GM23338 (cell line): ENCODE measurements around the gene CCNB3. TPM values are rescaled to one million over a fixed set of nuclear protein-coding genes. Genes with fewer than 3 reads are reported as not detected.

Experiments used
- ATAC-seq: fragments of 200-7000 bp; cut with Tn5 transposase; 3 replicates; pipeline ENCODE4 v1.9.1; 2020
- DNase-seq: peaks from one replicate; pipeline ENCODE4 v3.0.0-alpha.2; 2015; ENCODE audit warnings: low spot score
- H2AFZ ChIP-seq: fragments of 200-600 bp; sonication (generic); 2 replicates; pipeline ENCODE4 v1.8.0; 2016; ENCODE audit warnings: antibody characterized with exemption, mild to moderate bottlenecking, moderate library complexity
- H3F3A ChIP-seq: fragments of 200-600 bp; sonication (generic); replicated peaks from 2 replicates; pipeline ENCODE4 v1.8.0; 2017; ENCODE audit warnings: antibody characterized with exemption, mixed run types, low read depth
- H3K27ac ChIP-seq: fragments of 200-600 bp; sonication (generic); 2 replicates; pipeline ENCODE4 v1.6.1; 2016; ENCODE audit warnings: low read depth
- H3K27me3 ChIP-seq: fragments of 200-600 bp; sonication (generic); 2 replicates; pipeline ENCODE4 v1.8.0; 2016; ENCODE audit warnings: mild to moderate bottlenecking, mixed run types, moderate library complexity; ENCODE audit not compliant: insufficient read depth
- H3K36me3 ChIP-seq: fragments of 200-600 bp; sonication (generic); 2 replicates; pipeline ENCODE4 v1.8.0; 2016; ENCODE audit warnings: mild to moderate bottlenecking; ENCODE audit not compliant: insufficient read depth
- H3K4me1 ChIP-seq: fragments of 200-600 bp; sonication (generic); 2 replicates; pipeline ENCODE4 v1.8.0; 2016; ENCODE audit warnings: mild to moderate bottlenecking, moderate library complexity; ENCODE audit not compliant: insufficient read depth
- H3K4me2 ChIP-seq: fragments of 200-600 bp; sonication (generic); 2 replicates; pipeline ENCODE4 v1.7.1; 2017; ENCODE audit warnings: mixed run types
- H3K4me3 ChIP-seq: fragments of 200-600 bp; sonication (generic); 2 replicates; pipeline ENCODE4 v1.6.1; 2016; ENCODE audit warnings: mixed run types
- H3K79me2 ChIP-seq: fragments of 200-600 bp; sonication (generic); replicated peaks from 2 replicates; pipeline ENCODE4 v1.8.0; 2017; ENCODE audit warnings: mild to moderate bottlenecking; ENCODE audit not compliant: insufficient read depth
- H3K9me2 ChIP-seq: fragments of 200-600 bp; sonication (generic); 2 replicates; pipeline ENCODE4 v1.8.0; 2017; ENCODE audit not compliant: insufficient read depth
- H4K20me1 ChIP-seq: fragments of 200-600 bp; sonication (generic); replicated peaks from 2 replicates; pipeline ENCODE4 v1.8.0; 2017; ENCODE audit warnings: mild to moderate bottlenecking; ENCODE audit not compliant: insufficient read depth
- H3K27ac Mint-ChIP-seq: 2 replicates; pipeline ENCODE4 v1.8.0; 2020; ENCODE audit warnings: inconsistent platforms, mild to moderate bottlenecking, moderate library complexity, mixed read lengths
- H3K27me3 Mint-ChIP-seq: 3 replicates; pipeline ENCODE4 v1.8.0; 2022; ENCODE audit warnings: low read depth, mild to moderate bottlenecking, moderate library complexity, mixed read lengths, inconsistent platforms; ENCODE audit not compliant: insufficient read depth, poor library complexity
- H3K36me3 Mint-ChIP-seq: 3 replicates; pipeline ENCODE4 v1.8.0; 2021; ENCODE audit warnings: low read depth, mild to moderate bottlenecking, inconsistent platforms, moderate library complexity, mixed read lengths
- H3K4me1 Mint-ChIP-seq: 3 replicates; pipeline ENCODE4 v1.8.0; 2020; ENCODE audit warnings: mild to moderate bottlenecking, inconsistent platforms, mixed read lengths
- H3K4me3 Mint-ChIP-seq: 3 replicates; pipeline ENCODE4 v1.8.0; 2021; ENCODE audit warnings: moderate library complexity, mild to moderate bottlenecking, inconsistent platforms, mixed read lengths
- H3K9me3 Mint-ChIP-seq: 3 replicates; pipeline ENCODE4 v1.8.0; 2020; ENCODE audit warnings: moderate library complexity, mild to moderate bottlenecking, inconsistent platforms, mixed read lengths
- EZH2 ChIP-seq: fragments of 200-600 bp; sonication (generic); IDR thresholded peaks from one replicate; pipeline ENCODE4 v1.8.0; 2017; ENCODE audit warnings: antibody characterized with exemption, mild to moderate bottlenecking, low read depth; ENCODE audit not compliant: unreplicated experiment
- ZNF114 ChIP-seq: fragments of 250-450 bp; sonication (Bioruptor Pico); IDR thresholded peaks from 2 replicates; pipeline ENCODE4 v1.5.0; 2020; ENCODE audit warnings: mild to moderate bottlenecking, moderate library complexity
- ZNF331 ChIP-seq: fragments of 250-450 bp; sonication (Bioruptor Pico); IDR thresholded peaks from 2 replicates; pipeline ENCODE4 v1.5.0; 2020; ENCODE audit warnings: low read depth, mild to moderate bottlenecking, moderate library complexity
- polyA plus RNA-seq: library from polyadenylated mRNA; unstranded; fragments of >200 nt; fragmentation: Nextera tagmentation; extraction: Ambion mirVana; gene quantifications from 2 replicates; pipeline ENCODE4 v1.2.1, GENCODE V29; 2016
- total RNA-seq: library from RNA; depleted of rRNA; stranded (reverse); fragments of >200 nt; shearing (Covaris generic); gene quantifications from 2 replicates; pipeline ENCODE4 v1.2.3, GENCODE V29; 2014
- TF ChIP-seq, protein P1 (sequence below): fragments of 250-450 bp; sonication (Bioruptor Pico); IDR thresholded peaks from 2 replicates; pipeline ENCODE4 v1.5.0; 2020; ENCODE audit warnings: mild to moderate bottlenecking, moderate library complexity
- TF ChIP-seq, protein P2 (sequence below), 2 experiments: fragments of 200-600 bp in 1 of 2; sonication (generic) in 1 of 2; conservative IDR thresholded peaks; 2 replicates each; pipeline versions ENCODE4 v1.5.1 to v1.6.1; 2016 to 2017; ENCODE audit warnings: antibody characterized with exemption in 2 of 2, low read depth in 2 of 2, mild to moderate bottlenecking in 2 of 2, moderate library complexity in 1 of 2

CCNB3 gene
- total and polyA plus RNA-seq, 2 experiments from 2014 or later: 0.13 to 1.2 TPM

DNA sequence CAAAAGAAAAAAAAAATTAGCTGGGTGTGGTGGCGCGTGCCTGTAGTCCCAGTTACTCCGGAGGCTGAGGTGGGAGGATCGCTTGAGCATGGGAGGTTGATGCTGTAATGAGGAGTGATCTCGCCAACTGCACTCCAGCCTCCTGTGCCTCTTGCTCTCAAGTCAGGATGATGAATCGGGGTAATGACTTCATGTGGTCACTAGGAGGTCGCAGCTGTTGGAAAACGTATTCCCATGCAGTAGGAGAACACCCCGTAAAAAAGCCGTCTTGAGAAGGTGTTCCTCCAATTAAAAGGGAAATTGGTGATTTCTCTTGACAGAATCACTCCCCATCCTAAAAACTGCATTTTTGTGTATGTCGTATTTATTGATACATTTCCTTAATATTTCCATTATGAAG is 2.2 kb downstream of the CCNB3 start:
- Histone ChIP-seq H3K27me3 (no peaks in the 10 kb centered on the region), H3K9me2 (no peaks in the 10 kb centered on the region), H3K4me2 (no peak overlapping the region), H3K4me1 (0 out of 2 replicates have a peak, but pooled peaks cover 4% of the 10 kb centered on the region), H3K36me3 (no peaks in the 10 kb centered on the region), H3F3A (no peaks in the 10 kb centered on the region), H3K79me2 (no peaks in the 10 kb centered on the region), H3K27ac (no peak overlapping the region), H2AFZ (no peak overlapping the region), H4K20me1 (no peaks in the 10 kb centered on the region), H3K4me3 (no peak overlapping the region)
- peak; percentile 46 for DNase-seq
- Mint-ChIP-seq H3K4me3 (no peak overlapping the region), H3K27ac (no peak overlapping the region), H3K4me1 (peaks cover 9% of the 10 kb centered on the region), H3K36me3 (no peaks in the 10 kb centered on the region), H3K27me3 (no peaks in the 10 kb centered on the region), H3K9me3 (no peaks in the 10 kb centered on the region)
- peak; percentile 34; the same call in 1 of the 3 replicates for ATAC-seq
- TF ChIP-seq, protein P1, sequence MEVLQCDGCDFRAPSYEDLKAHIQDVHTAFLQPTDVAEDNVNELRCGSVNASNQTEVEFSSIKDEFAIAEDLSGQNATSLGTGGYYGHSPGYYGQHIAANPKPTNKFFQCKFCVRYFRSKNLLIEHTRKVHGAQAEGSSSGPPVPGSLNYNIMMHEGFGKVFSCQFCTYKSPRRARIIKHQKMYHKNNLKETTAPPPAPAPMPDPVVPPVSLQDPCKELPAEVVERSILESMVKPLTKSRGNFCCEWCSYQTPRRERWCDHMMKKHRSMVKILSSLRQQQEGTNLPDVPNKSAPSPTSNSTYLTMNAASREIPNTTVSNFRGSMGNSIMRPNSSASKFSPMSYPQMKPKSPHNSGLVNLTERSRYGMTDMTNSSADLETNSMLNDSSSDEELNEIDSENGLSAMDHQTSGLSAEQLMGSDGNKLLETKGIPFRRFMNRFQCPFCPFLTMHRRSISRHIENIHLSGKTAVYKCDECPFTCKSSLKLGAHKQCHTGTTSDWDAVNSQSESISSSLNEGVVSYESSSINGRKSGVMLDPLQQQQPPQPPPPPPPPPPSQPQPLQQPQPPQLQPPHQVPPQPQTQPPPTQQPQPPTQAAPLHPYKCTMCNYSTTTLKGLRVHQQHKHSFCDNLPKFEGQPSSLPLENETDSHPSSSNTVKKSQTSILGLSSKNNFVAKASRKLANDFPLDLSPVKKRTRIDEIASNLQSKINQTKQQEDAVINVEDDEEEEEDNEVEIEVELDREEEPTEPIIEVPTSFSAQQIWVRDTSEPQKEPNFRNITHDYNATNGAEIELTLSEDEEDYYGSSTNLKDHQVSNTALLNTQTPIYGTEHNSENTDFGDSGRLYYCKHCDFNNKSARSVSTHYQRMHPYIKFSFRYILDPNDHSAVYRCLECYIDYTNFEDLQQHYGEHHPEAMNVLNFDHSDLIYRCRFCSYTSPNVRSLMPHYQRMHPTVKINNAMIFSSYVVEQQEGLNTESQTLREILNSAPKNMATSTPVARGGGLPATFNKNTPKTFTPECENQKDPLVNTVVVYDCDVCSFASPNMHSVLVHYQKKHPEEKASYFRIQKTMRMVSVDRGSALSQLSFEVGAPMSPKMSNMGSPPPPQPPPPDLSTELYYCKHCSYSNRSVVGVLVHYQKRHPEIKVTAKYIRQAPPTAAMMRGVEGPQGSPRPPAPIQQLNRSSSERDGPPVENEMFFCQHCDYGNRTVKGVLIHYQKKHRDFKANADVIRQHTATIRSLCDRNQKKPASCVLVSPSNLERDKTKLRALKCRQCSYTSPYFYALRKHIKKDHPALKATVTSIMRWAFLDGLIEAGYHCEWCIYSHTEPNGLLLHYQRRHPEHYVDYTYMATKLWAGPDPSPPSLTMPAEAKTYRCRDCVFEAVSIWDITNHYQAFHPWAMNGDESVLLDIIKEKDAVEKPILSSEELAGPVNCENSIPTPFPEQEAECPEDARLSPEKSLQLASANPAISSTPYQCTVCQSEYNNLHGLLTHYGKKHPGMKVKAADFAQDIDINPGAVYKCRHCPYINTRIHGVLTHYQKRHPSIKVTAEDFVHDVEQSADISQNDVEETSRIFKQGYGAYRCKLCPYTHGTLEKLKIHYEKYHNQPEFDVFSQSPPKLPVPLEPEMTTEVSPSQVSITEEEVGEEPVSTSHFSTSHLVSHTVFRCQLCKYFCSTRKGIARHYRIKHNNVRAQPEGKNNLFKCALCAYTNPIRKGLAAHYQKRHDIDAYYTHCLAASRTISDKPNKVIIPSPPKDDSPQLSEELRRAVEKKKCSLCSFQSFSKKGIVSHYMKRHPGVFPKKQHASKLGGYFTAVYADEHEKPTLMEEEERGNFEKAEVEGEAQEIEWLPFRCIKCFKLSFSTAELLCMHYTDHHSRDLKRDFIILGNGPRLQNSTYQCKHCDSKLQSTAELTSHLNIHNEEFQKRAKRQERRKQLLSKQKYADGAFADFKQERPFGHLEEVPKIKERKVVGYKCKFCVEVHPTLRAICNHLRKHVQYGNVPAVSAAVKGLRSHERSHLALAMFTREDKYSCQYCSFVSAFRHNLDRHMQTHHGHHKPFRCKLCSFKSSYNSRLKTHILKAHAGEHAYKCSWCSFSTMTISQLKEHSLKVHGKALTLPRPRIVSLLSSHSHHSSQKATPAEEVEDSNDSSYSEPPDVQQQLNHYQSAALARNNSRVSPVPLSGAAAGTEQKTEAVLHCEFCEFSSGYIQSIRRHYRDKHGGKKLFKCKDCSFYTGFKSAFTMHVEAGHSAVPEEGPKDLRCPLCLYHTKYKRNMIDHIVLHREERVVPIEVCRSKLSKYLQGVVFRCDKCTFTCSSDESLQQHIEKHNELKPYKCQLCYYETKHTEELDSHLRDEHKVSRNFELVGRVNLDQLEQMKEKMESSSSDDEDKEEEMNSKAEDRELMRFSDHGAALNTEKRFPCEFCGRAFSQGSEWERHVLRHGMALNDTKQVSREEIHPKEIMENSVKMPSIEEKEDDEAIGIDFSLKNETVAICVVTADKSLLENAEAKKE (CRISPR knock-in tag): no peak
- TF ChIP-seq, protein P2, sequence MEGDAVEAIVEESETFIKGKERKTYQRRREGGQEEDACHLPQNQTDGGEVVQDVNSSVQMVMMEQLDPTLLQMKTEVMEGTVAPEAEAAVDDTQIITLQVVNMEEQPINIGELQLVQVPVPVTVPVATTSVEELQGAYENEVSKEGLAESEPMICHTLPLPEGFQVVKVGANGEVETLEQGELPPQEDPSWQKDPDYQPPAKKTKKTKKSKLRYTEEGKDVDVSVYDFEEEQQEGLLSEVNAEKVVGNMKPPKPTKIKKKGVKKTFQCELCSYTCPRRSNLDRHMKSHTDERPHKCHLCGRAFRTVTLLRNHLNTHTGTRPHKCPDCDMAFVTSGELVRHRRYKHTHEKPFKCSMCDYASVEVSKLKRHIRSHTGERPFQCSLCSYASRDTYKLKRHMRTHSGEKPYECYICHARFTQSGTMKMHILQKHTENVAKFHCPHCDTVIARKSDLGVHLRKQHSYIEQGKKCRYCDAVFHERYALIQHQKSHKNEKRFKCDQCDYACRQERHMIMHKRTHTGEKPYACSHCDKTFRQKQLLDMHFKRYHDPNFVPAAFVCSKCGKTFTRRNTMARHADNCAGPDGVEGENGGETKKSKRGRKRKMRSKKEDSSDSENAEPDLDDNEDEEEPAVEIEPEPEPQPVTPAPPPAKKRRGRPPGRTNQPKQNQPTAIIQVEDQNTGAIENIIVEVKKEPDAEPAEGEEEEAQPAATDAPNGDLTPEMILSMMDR (conservative IDR thresholded peaks at IDR 0.05; ENCODE audit: low read depth in 2 of 2): peak; percentile 21 to 32; a peak in 3 of 4 replicates

DNA sequence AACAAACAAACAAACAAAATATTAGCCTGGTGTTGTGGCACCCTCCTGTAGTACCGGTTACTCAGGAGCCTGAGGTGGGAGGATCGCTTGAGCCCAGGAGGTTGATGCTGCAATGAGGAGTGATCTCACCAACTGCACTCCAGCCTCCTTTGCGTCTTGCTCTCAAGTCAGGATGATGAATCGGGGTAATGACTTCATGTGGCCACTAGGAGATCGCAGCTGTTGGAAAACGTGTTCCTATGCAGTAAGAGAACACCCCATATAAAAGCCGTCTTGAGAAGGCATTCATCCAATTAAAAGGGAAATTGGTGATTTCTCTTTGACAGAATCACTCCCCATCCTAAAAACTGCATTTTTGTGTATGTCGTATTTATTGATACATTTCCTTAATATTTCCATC is 6.9 kb downstream of the CCNB3 start:
- H3K36me3 Mint-ChIP-seq: no peaks in the 10 kb centered on the region
- H2AFZ ChIP-seq: no peak overlapping the region
- no peak overlapping the region for H3K4me2 ChIP-seq
- DNase-seq: peak; percentile 66
- ATAC-seq: peak; percentile 77
- no peaks in the 10 kb centered on the region for H3K9me2 ChIP-seq
- H3K27me3 Mint-ChIP-seq: no peaks in the 10 kb centered on the region
- H3K4me1 ChIP-seq: no peaks in the 10 kb centered on the region
- no peak overlapping the region for H3K27ac ChIP-seq
- H3K36me3 ChIP-seq: no peaks in the 10 kb centered on the region
- no peak overlapping the region for H3K4me3 ChIP-seq
- no peaks in the 10 kb centered on the region for H3K9me3 Mint-ChIP-seq
- H4K20me1 ChIP-seq: no peaks in the 10 kb centered on the region
- H3K27ac Mint-ChIP-seq: no peak overlapping the region
- H3K27me3 ChIP-seq: no peaks in the 10 kb centered on the region
- no peaks in the 10 kb centered on the region for H3K79me2 ChIP-seq
- no peak overlapping the region for H3K4me3 Mint-ChIP-seq
- no peaks in the 10 kb centered on the region for H3F3A ChIP-seq
- no peaks in the 10 kb centered on the region for H3K4me1 Mint-ChIP-seq
- TF ChIP-seq EZH2 (no peak), ZNF114 (CRISPR knock-in tag) (no peak), ZNF331 (no peak)
- TF ChIP-seq, protein P2 (conservative IDR thresholded peaks at IDR 0.05; ENCODE audit: low read depth in 2 of 2): peak; percentile 37 to 57; a peak in 3 of 4 replicates
